NT2/D1 (cell line): ENCODE data around the gene SRPRB.

Source experiments
- SUZ12 ChIP-seq: IDR thresholded peaks from 2 replicates; pipeline ENCODE4 v1.6.1; 2011; ENCODE audit not compliant: insufficient read length, insufficient read depth; ENCODE audit errors: extremely low read depth
- YY1 ChIP-seq: IDR thresholded peaks from 2 replicates; pipeline ENCODE4 v1.6.1; 2011; ENCODE audit not compliant: insufficient read length, insufficient read depth
- ZNF274 ChIP-seq: IDR thresholded peaks from 2 replicates; pipeline ENCODE4 v1.6.1; 2011; ENCODE audit warnings: mild to moderate bottlenecking, low read depth, low read length

DNA sequence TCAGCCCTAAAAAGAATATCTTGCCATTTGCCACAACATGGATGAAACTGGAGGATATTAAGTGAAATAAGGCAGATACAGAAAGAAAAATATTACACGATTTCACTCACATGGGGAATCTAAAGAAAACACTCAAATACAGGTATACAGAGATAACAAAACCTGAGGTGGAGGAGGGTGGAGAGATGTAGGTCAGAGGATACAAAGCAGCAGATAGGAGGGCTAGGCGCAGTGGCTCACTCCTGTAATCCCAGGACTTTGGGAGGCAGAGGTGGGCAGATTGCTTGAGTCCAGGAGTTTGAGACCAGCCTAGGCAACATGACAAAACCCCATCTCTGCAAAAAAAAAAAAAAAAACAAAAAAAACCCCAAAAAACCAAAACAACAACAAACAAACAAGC, 23.2 kb upstream of the SRPRB start:
- no peak for TF ChIP-seq SUZ12
- TF ChIP-seq YY1 = no peak
- no peak for TF ChIP-seq ZNF274
